Glomerular endothelial cell (primary cell): Measurements from ENCODE around the gene BTG3. TPM values are rescaled to one million over a fixed set of nuclear protein-coding genes. Genes with fewer than 3 reads are reported as not detected.

Experiments used
- DNase-seq: peaks from one replicate; pipeline ENCODE4 v3.0.0-alpha.2; 2011; ENCODE audit warnings: low read depth, low spot score; ENCODE audit errors: extremely low read depth
- total RNA-seq: library from RNA; depleted of rRNA; stranded (reverse); fragments of >200 nt; gene quantifications from 2 replicates; pipeline ENCODE4 v1.2.3, GENCODE V29; 2015

The BTG3 gene
- 39.7 and 46.7 TPM in 2 replicates for total RNA-seq

- no peak for DNase-seq
These were observed at the start of gene BTG3 for GRCh38 chr21:17612565-17613241. Gene BTG3 (minus strand): TSS chr21:17612901. CDS start chr21:17609144, 3,757 bp downstream.

GRCh38 chr21:17660862-17661261 lies 48.2 kb upstream of the BTG3 start:
- DNase-seq: no peak

- DNase-seq: no peak
These were observed 47.8 kb upstream of the BTG3 start for GRCh38 chr21:17660452-17660851.

- DNase-seq: no peak
These were observed 46.2 kb upstream of the BTG3 start for GRCh38 chr21:17658931-17659330.

- DNase-seq: no peak
These were observed 38.8 kb upstream of the BTG3 start for GRCh38 chr21:17651526-17651925.

- no peak for DNase-seq
These were observed 37.6 kb upstream of the BTG3 start for GRCh38 chr21:17650292-17650691.

- DNase-seq: no peak
These were observed 34.1 kb upstream of the BTG3 start for GRCh38 chr21:17646790-17647189.

GRCh38 chr21:17644186-17644585 lies 31.5 kb upstream of the BTG3 start:
- DNase-seq: no peak

- no peak for DNase-seq
These were observed 28.1 kb upstream of the BTG3 start for GRCh38 chr21:17640821-17641220.

- no peak for DNase-seq
These were observed 24.0 kb upstream of the BTG3 start for GRCh38 chr21:17636711-17637110.

GRCh38 chr21:17631195-17631594 lies 18.5 kb upstream of the BTG3 start:
- DNase-seq: no peak

- DNase-seq: no peak
These were observed 9.3 kb upstream of the BTG3 start for GRCh38 chr21:17622018-17622417.

GRCh38 chr21:17616831-17617230 lies 4.1 kb upstream of the BTG3 start:
- no peak for DNase-seq

GRCh38 chr21:17613242-17613676 lies 558 bp upstream of the BTG3 start:
- DNase-seq: no peak

- DNase-seq: no peak
These were observed 607 bp downstream of the BTG3 start for GRCh38 chr21:17612023-17612564.

GRCh38 chr21:17611414-17612022 lies 1.2 kb downstream of the BTG3 start:
- peak; percentile 69 for DNase-seq

- no peak for DNase-seq
These were observed 1.8 kb downstream of the BTG3 start for GRCh38 chr21:17610911-17611310.

GRCh38 chr21:17609681-17610080 lies 3.0 kb downstream of the BTG3 start:
- no peak for DNase-seq

- DNase-seq: no peak
These were observed 5.0 kb downstream of the BTG3 start for GRCh38 chr21:17607684-17608083.

GRCh38 chr21:17602874-17603273 lies 9.8 kb downstream of the BTG3 start:
- DNase-seq: no peak

GRCh38 chr21:17598437-17598836 lies 14.3 kb downstream of the BTG3 start:
- no peak for DNase-seq

GRCh38 chr21:17597680-17598079 lies 15.0 kb downstream of the BTG3 start:
- DNase-seq: no peak
